Occipital lobe (tissue), 2 donors: ENCODE results near the gene PLEKHG1. TPM values are rescaled to one million over a fixed set of nuclear protein-coding genes. Genes with fewer than 3 reads are reported as not detected.

Experiments
- DNase-seq: peaks from one replicate; lab custom pipeline; 2025; lab: John Stamatoyannopoulos, UW
- total RNA-seq: library from RNA; depleted of rRNA; stranded (reverse); fragments of >200 nt; gene quantifications from one replicate; pipeline ENCODE4 v1.2.3, GENCODE V29; 2014

The PLEKHG1 gene
- total RNA-seq, 1 donor from 2014 or later: 7.3 TPM

DNA sequence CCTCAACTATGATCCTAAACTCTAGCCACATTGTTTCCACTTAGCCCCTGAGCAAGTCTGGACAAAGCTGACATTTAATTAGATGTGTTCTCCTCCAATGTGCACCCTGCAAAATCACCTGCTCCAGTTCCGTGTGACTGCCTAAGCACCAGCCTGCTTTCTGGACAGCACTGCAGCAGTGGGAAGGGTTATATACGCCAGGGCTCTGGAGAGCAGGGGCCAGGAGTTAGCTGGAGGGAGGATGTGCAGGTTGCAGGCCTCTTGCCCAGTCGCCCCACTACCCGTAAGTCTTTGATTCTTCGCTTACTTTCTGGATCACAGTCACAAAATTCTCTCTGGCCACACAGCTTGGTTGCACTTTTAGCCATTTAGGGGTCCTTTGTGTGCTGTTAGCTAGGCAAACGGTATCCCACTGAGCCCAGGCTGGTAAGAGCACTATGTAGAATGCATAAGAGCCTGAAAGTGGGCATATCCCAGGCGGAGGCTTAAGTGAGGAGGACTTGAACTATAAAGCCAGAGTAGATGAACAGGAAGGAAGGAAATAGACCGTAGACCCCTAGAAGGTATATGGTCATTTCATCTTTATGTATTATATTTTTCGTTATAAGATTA lies 10.7 kb upstream of the PLEKHG1 start:
- DNase-seq: no peak

DNA sequence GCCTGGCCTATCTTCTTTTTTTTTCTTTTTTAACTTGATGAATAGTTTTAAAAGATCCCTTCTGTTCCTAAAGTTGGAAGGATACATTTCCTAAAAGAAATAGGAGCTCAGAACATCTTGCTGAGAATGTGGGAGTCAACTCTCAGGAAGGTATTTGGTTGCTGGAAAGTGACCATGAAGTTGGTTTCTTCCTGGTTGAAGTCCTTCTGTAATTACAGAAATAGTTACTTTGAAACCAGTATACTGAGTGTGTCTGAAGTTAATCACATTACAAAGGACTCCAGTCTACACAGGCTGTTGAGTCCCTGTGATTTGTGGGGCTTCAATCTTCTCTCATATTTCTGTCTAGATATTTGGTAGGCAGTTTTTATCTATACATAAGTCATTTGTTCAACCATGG lies 9.8 kb upstream of the PLEKHG1 start:
- no peak for DNase-seq

DNA sequence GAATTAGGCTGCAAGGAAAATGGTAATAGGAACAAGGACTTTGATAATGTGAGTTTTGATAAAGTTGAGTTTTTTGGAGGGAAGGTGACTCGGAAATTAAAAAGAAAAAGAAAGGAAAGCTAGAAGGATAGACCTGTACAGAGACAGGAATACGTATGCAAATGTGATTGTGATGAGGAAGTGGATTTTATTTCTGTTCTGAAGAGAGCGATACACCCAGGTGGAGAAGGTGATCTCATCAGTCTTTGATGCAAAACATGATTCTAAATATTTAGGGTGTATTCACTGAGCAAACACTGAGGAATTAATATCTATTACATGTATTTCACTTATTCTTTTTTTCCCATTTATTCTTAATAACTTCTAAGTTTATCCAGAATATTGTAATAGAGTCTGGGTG lies 9.2 kb upstream of the PLEKHG1 start:
- DNase-seq: no peak

DNA sequence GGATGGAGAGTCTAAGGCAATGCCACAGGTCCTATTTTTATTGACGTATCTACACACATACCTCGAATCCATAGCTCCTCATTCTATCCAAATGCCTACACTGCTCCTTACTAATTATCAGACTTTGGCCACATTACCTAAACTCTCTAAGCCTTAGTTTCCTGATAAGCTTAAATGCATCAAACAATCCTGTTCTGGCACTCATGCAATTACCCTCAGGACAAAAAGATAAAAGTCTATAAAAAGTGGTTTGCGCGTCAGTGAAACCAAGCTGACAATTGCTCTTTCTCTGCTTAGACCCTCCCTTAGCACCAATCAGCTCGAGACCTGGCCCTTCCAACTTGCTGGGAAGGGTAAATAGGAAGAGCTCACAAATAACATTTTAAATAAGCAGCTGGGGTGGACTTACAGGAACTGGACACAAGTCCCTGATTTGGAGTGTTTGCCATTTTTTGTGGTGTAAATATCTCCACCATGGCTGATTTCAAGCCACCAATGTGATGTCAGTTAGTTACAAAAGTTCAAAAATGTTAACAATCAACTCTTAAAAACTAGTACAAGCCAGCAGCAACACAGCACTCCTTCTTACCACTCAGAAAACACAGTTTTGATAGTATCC lies 7.2 kb upstream of the PLEKHG1 start:
- no peak for DNase-seq

DNA sequence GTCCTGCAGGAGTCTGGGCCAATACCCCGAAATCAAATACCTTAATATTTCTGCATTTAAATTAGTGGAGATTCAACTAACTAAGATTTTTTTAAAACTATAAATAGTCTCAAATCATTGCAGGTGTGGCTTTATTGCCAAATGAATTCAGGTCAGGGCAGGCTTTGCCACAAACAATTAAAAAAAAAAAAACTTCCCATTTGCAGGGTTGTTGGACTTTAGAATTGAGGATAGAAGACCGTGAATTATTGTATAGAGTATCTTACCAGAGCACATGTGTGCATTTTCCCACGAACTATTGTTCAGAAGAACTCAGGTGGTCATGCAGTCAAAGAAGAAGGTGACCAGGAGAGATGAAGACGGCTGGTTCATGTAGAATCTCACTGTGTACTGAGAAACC lies 6.6 kb upstream of the PLEKHG1 start:
- DNase-seq: no peak

DNA sequence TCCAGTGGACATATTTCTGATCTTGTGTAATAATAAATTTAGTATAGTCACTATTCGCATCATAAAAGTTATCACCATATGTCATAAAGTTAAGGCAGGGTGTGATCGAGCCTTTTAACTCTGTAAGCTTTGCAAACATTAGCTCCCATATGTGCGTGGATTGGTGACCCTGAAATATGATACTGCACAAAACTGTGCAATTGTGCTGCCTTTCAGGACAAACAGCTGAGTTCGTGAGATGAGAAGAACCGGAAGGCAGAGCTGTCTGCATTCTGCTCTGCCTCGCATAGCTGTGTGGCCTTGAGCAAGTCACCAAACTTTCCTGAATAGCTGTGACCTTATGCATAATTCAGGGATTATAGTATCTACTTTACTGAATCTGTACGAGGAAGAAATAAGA lies 3.2 kb upstream of the PLEKHG1 start:
- no peak for DNase-seq

DNA sequence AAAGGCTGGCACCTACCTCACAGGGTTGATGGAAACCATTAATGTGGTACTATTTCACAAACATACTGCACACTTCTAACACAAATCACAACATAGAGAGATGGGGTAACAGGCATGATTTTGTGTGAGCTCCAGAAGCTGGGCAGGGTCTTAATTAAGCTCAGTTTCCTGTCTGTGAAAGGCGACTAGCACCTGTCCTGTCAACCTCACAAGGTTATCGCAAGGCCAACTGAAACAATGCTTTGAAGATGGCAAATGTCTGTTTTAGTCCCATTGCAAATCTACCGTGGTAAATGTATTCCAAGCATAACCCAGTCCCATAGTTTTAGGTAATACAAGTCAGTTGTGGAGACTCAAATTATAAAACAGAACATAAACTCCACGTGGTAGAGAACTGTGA lies 1.3 kb upstream of the PLEKHG1 start:
- no peak for DNase-seq

DNA sequence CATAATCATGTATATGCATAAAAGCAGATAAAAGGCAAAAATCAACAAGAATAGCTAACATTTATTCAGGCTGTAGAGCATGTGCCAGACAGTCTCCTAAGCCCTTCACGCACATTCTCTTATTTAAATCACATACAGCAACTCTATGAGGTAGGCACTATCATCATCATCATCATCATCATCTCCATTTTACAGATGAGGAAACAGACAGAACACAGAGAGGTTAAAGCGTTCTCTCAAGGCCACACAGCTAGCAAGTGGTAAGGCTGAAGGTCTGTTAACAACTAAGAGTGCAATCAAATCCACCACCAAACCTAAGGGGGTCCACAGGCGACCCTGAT lies 857 bp upstream of the PLEKHG1 start:
- DNase-seq: no peak

DNA sequence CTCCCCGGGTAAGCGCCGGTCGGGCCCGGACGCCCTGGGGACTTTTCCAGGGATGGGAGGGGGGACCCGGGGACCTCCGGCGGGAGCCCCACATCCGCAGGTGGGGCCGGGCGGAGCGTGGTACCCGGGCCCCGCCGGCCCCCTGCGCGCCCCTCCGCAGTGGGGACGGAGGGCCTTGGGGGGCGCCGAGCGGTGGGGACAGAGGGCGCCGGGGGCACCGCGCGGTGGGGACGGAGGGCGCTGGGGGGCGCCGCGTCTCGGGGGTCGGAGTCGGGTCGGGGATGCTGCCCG lies 270 bp downstream of the PLEKHG1 start:
- no peak for DNase-seq

DNA sequence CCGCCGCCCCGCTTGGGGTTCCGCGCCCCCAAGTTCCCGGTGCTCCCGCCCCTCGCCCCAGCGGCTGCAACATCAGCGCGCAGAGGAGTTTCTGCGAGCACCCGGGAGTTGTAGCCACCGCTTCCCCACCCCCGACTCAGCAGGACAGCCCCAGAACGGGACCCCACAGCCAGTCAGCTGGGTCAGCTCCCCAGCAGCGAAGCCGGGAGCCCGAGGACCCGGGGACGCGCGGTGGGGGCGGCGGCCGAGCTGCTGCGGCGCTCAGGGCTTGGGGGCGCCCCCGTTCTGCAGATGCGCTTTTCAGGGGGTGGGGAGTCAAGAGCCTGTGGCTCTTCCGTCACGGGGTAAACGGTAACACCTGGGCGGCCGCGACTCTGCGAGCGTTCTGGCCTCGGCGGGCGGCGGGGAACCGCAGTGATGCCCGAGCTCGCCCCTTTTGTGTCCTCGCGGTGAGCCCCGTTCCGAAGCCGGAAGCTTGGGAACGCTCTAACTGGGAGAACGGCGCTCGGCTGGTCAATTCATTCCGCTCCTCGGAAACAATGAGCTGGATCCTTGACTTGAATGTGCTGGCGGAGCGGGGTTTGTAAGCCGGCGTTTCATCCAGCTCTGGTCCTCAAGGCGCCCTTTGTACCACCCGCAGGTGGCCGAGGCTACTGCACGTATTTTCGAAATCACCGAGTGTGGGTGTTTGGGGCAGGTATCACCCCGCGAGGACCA lies 774 bp downstream of the PLEKHG1 start:
- peak; percentile 36 for DNase-seq

DNA sequence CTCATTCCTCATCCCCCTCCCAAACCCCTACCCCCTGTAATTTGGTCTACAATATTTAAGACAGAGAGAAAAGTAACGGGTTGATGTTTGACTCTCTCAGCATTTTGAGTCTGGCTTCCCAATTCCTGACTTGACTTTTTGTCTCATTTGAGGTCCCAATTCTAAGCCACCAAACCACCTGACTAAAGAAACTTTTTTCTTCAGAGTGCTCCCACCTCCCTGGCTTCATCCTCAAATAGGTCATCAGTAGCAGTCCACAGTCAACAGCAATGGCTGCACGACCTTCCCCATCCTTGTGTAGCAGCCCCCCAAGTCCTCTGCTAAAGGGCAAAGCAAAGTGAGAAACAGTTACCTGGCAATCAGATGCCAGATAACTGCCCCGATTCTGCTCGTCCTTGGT lies 1.8 kb downstream of the PLEKHG1 start:
- no peak for DNase-seq

DNA sequence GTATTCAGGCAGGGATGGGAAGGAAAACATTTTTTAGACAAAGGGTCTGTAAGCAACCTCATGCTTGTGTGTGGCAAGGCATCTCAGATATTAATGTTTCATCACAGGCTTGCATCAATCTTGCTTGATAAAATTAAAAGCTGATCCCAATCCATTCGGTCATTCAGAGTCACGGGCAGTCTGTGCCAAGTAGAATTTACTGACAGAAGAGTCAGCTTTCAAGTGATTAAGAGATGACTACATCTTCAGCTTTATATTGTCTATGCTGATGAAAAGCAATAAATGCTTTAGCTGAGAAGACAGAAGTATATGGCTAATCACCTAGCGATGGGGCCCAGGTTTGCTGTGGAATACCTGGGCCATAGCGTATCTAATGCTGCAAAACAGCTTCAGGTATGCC lies 3.5 kb downstream of the PLEKHG1 start:
- no peak for DNase-seq

DNA sequence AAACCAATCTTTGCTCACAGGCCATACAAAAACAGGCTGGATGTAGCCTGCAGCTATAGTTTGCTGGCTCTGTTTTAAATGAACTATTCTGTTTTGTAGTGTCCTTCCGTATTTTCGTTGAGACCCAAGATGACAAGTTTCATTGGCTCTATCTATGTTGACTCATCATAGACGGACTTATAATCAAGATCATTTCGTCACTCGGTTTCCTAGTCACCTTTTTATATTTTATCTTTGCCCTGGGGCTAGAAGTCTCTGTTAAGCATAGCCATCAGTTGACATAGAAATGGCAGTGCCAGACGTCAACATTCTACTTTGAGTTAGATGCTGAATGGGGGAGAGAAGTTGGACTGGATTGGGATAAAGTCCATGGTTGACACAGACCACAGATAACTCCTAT lies 4.8 kb downstream of the PLEKHG1 start:
- DNase-seq: no peak

DNA sequence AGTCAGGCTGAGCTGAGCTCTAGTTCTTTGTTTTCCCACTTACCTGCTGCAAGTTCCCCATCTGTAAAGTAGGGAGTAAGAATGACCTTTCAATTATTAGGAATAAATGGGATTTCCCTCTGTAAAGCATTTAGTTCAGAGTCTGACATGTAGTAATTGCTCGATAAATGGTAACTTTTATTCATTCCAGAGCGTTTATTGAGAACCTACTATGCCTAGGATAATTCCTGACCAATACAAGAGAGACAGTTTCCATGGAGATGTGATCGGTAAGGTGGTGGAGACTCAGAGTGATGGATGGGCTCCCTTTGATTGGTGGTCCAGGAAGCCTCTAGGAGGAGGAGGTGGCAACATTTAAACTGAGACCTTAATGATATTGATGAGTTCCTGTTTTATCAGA lies 5.6 kb downstream of the PLEKHG1 start:
- no peak for DNase-seq

DNA sequence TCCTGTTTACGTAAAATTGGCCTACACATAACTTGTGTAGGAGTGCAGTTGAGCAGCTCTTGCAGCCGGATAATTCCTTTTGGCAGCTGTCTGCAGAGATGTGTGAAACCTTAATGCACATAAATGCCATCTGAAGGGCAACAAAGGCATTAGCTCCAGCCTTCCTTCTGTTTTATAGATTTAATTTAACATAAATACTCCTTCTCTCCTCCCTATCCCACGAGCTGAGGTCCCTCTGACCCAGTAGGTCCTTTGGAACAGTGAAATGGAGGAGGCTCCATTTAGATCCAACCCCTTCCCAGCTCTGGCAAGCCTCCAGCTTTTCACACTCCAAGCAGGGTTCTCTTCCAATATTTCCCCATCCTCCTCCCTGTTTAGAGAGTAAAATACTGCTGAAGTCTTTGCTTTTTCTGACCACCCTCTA lies 6.5 kb downstream of the PLEKHG1 start:
- DNase-seq: peak; percentile 7

DNA sequence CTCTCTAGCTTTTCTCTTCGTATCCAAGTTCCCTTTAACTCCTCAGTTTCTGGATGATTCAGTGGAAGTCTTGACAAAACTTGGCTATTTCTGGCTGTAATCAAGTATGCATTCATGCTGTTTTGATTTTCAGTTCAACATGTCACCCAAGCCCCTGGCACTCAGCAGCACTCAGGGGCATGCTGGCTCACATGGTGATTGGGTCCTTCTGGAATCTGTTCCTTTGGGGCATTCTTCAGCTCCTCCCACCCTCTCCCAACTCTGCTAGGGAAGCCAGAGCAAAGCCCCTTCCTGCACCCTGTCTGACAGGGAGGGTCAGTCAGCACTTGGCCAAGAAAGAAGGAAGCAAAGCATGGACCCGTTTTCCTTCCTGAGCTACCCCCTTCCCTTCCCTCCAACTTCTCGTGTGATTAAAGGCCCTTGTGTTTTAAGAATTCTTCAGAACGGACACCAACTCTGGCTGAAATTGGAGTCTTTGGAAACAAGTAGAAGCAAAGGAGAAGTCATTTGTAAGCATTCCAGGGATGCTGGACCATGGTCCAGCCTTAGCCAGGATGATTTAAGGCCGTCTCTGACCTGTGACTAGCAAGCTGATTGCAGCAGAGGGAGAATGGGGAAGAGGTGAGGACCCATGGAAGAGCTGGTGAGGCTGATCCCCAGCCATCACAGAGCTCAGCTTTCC lies 7.1 kb downstream of the PLEKHG1 start:
- DNase-seq: no peak

DNA sequence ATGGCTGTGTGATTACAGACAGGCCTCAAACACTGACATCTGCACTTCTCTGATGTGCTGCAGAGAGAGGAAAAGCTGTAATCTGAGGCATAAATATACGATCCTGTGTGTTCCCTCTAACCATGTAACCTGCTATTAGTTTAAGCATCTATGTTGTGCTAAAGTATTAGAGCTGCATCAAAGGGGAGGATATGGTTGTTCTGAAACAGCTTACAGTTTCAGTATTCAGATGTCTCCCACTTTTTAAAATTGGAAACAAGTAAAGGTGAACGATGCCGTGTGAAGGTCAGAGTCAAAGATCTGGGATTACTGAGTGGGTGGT lies 7.6 kb downstream of the PLEKHG1 start:
- no peak for DNase-seq

DNA sequence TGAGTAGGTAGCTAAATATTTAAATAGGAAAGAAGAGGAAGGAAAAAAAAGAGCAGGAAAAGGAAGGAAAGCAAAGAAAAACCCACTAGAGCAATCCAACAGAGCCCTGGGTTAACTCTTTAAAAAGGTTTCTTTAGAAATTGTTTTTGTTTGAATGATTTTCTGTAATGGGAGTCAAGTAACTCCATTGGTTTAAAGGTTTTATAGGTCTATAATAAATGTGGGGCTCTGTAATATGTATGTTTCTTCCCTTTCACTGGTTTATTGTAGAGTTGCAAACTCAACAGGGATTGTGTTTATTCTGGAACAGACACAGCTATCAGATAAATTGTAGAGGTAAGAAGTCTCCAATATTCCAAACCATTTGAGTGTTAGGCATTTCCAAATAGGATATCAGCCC lies 10.9 kb downstream of the PLEKHG1 start:
- DNase-seq: no peak

DNA sequence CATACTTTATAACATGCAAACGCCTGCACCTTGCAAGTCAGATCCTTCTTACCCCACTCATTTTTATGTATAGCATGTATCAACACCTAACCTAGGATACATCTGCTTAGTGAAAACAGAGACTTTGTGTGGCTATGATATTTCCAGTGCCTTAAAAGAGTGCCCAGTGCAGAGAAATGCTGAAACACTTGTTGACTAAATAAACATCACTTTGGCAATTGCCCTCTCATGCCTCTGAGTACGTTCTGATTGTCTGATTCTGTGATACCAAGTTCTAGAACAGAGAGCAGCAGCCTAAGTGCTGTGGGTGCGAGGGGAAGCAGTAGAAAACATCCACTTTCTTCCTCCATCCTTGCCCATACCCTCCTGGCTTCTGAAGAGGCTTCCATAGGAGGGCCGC lies 13.6 kb downstream of the PLEKHG1 start:
- no peak for DNase-seq

DNA sequence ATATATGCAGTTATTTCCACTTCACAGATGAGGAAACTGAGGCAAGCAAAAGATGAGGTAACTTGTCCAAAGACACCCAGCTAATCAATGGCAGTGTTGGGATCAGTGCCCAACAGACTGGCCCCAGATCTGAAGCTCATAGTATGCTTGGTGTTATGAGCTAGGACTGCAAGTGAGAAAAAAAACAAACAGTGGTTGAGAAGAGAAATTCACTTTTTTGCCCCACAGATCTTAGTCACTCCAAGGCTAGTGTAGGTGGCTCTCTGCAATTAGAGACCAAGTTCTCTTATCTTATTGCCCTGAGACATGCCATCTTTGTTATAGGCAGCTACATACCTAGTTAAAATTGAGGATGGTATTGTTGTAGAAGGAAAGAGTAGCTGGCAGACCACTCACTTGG lies 16.3 kb downstream of the PLEKHG1 start:
- DNase-seq: no peak

DNA sequence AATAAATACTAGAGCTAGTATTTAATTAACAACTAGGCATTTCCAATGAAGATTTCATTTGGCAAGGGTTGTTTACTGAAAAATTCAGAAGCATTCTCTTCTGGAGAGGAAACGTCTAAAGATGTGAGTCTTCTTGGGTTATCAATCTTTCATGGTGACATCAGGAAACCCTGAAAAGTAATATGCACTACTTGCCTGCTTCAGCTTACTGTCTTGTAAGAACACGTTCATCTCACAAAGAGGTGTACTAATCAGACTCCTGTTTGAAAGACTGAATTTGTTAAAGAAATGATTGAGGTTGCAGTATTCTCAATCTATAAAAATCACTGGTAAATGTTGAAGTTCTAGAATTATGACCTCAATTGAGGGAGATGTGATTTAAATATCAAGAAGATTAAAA lies 16.9 kb downstream of the PLEKHG1 start:
- DNase-seq: no peak

DNA sequence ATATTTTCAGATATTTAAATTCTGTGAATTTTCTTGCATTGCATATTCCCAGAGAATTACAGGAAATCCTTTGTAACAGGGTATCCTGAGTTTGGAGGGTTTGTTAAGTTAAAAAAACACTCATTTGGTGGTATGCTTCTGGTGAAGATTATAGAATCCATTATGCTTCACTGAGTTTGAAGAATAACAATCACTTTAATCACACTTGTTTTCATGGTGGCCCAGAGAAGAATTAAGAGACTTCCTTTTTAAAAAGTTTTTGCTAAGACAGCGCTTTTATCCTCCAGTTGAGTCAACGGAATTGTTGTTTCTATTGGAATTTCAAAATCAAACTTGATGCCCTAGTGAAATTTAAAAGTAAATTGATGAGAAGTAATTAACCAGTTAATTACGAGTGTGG lies 17.4 kb downstream of the PLEKHG1 start:
- DNase-seq: no peak
